ENCODE measurements around the gene COX5A.
"Not testable (repeated sequence)": the region's sequence is repeated elsewhere in the genome, so short reads cannot be mapped to it uniquely, and the experiment has no call there.

COX5A gene

DNA sequence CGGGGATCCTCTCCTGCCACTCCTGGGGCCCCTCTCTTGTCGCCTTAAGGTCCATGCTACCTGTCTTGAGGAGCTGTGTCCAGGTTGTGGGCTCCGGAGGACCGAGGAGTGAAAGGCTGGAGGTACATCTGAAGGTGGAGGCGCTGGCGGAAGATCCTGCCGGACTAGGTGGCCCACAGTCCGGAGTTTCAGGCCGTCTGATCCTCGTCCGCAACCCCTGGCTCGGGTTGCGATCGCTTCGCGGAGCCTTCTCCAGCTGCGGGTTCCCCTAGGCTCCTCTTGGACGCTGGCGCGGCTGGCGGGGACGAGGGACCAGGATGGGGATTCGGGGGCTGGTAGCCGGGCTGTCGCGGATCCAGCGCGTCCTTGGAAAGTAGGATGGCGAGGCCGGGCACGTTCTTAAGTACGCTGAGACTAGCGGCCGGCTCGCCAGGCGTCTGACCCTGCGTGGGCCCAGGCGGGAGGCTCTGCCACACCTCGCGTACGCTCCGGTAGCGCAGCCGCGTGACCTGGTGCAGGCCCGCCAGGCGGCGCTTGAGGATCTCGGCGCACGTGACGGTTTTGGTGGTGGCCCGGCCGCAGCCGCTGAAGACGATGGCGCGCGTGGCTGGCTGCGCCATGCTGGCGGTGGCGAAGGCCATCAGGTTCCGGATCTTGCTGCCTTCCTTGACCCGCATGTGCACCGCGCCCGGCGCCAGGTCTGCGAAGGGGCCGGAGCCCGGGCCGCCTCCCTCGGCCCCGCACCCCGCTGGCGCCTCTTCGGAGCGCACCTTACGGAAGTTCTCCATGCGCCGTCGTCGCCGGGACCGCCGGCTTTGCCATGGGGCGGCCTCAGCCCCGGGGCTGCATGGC is 18.1 kb upstream of the COX5A start:
- Histone ChIP-seq H3K27ac (peak overlapping the region; percentile 91 to 99), H3K4me3 (peak overlapping the region; percentile 72)
- DNase-seq (ENCODE audit: low spot score), result peak; percentile 81
- TF ChIP-seq, protein P1, sequence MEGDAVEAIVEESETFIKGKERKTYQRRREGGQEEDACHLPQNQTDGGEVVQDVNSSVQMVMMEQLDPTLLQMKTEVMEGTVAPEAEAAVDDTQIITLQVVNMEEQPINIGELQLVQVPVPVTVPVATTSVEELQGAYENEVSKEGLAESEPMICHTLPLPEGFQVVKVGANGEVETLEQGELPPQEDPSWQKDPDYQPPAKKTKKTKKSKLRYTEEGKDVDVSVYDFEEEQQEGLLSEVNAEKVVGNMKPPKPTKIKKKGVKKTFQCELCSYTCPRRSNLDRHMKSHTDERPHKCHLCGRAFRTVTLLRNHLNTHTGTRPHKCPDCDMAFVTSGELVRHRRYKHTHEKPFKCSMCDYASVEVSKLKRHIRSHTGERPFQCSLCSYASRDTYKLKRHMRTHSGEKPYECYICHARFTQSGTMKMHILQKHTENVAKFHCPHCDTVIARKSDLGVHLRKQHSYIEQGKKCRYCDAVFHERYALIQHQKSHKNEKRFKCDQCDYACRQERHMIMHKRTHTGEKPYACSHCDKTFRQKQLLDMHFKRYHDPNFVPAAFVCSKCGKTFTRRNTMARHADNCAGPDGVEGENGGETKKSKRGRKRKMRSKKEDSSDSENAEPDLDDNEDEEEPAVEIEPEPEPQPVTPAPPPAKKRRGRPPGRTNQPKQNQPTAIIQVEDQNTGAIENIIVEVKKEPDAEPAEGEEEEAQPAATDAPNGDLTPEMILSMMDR (IDR thresholded peaks at IDR 0.05), result no peak

DNA sequence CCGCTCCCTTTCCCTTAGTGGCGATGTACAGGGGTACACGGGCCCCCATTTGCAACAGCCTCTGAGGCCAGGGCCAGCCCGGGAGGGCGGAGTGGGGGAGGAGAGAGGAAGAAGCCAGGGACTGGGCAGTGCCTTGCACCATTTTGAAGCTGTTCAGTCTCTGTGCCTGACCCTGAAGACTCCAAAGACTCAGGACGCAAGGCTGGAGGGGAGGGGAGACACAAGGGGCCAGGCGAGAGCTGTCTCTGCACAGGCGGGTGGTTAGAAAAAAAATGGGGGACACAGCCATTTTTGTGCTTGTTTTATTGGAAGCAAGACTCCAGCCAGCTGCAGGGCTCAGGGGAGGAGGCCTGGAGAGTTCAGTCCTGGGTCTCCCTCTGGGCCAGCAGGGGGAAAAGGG is 17.1 kb upstream of the COX5A start:
- no peak for DNase-seq (ENCODE audit: low spot score)
- TF ChIP-seq, protein P1 (IDR thresholded peaks at IDR 0.05), result no peak
- H3K27ac ChIP-seq, result peak overlapping the region; percentile 38 to 99
- peak overlapping the region; percentile 72 for H3K4me3 ChIP-seq

DNA sequence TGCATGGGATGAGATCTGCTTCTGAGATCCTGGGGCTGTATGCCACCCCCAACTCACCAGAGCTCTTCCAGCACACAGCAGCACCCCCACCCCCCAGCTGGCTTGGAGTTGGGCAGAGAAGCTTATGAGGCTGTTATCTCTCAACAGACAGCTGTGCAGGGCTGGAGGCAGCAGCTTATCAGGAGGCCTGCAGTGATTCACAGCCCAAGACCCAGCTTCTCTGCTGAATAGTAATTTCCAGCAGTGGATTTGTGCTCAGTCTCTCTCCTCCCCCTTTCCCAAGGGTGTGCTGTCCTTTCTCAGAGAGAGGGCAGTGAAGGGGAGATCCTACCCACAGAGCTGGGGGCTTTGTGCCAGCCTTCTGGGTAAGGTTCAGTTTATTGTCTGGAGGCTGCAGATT is 16.6 kb upstream of the COX5A start:
- TF ChIP-seq, protein P1 (IDR thresholded peaks at IDR 0.05), result no peak
- no peak for DNase-seq (ENCODE audit: low spot score)
- peak overlapping the region; percentile 72 for H3K4me3 ChIP-seq
- H3K27ac ChIP-seq, result peak overlapping the region in 1 of 2 donors; percentile 99

DNA sequence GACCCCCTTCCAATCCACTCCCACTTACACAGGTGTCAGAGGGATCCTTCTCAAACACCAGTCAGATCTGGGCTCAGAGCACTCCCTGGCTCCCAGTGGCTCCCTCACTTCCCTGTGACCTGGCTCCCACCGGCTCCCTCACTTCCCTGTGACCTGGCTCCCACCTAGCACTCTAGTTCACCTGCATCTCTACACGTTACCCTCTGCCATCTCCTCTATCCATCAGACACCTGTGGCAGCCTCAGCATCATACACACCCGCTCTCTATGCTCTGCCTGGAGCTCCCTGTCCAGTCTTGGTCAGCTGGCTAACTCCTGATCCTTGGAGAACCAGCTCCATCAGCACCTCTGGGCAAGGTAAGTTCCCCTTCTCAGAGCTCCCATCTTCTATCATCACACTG is 13.1 kb upstream of the COX5A start:
- TF ChIP-seq, protein P1 (IDR thresholded peaks at IDR 0.05), result no peak
- DNase-seq (ENCODE audit: low spot score), result no peak
- H3K27ac ChIP-seq, result no peak overlapping the region
- no peak overlapping the region for H3K4me3 ChIP-seq

DNA sequence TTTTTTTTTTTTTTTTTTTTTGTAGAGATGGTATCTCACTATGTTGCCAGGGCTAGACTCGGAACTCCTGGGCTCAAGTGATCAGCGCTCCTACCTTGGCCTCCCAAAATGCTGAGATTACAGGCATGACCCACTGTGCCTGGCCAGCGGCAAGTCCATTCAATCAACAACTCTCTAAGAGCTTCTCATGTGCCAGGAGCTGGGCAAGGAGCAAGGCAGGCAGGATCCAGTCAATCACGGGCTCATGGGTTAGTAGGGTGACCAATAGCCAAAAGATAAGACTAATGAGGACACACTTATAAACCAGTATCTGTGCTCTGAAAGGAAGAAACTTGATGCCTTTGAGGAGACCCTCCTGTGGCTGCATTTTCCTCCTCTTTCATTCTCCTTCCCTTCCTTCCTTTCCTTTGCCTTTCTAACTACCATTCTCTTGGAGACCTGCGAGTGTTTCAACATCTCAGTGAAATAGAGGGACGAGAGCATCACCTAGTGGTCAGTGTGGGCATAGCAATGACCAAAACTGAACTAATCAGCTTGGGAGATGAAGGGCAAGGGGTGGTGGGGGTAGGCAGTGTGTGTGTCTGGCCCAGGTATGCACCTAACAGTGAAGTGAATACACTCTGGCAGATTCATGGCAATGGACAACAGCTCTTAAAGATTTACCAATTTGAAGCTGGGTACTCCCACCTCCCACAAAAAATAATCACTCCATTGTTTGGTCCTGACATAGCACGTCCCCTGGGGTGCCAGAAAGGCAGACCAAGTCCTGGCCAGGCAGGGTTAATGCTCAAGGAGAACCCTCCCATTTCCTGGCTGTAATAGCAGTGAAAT is 12.4 kb upstream of the COX5A start:
- TF ChIP-seq, protein P1 (IDR thresholded peaks at IDR 0.05), result peak; percentile 94
- no peak overlapping the region for H3K27ac ChIP-seq
- H3K4me3 ChIP-seq, result no peak overlapping the region
- DNase-seq (ENCODE audit: low spot score), result peak; percentile 75

DNA sequence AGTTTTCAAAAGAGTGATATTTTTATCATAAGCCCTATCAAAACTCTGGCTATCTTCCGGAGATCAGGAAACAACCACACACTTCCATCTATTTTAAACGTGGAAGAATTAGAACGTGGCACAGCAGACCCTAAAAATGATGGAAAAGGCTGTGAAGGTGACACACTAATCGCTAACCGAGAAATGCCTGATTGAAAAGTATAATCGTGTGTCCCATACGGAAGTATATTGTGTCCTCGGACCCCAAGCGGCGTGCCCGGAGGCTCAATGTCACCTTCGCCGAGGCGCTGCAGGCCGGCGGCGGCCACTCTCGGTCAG is 642 bp downstream of the COX5A start:
- peak overlapping the region; percentile 84 to 97 for H3K27ac ChIP-seq
- TF ChIP-seq, protein P1 (IDR thresholded peaks at IDR 0.05), result no peak
- H3K4me3 ChIP-seq, result peak overlapping the region; percentile 99
- no peak for DNase-seq (ENCODE audit: low spot score)

DNA sequence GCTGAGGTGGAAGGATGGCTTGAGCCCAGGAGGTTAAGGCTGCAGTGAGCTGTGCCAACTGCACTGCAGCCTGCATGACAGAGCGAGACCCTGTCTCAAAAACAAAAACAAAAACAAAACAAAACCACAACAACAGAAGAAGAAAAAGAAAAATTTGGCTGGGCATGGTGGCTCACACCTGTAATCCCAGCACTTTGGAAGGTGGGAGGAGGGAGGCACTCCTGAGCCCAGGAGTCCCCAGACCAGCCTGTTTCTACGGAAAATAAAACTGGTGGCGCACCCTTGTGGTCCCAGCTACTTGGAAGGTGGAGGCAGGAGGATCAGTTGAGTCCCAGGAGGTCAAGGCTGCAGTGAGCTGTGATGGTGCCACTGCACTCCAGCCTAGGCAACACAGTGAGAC is 2.7 kb downstream of the COX5A start:
- H3K4me3 ChIP-seq; H3K27ac ChIP-seq; DNase-seq (ENCODE audit: low spot score): not testable (repeated sequence)

Measured in coronary artery (tissue), 2 donors.